Natural killer cell (primary cell): Measurements from ENCODE around the gene MBD3L2. TPM values are rescaled to one million over a fixed set of nuclear protein-coding genes. Genes with fewer than 3 reads are reported as not detected.
A peak's percentile ranks its signal among the peaks of the same experiment; 100 is the strongest.
"Not testable (repeated sequence)": the region's sequence is repeated elsewhere in the genome, so short reads cannot be mapped to it uniquely, and the experiment has no call there.

Experiments
- ATAC-seq, 3 donors: fragments of 150-1000 bp in 2 of 3; fragments of 200-7000 bp in 1 of 3; cut with Tn5 transposase; 1 replicate in 1 of 3; 2 replicates in 2 of 3; pipeline ENCODE4 v1.10.0; 2021; ENCODE audit warnings: mild to moderate bottlenecking in 2 of 3, moderate library complexity in 2 of 3
- DNase-seq, 2 donors: peaks; one replicate each; pipeline versions ENCODE4 v3.0.0 to v3.0.0-alpha.2; 2013 to 2021; ENCODE audit warnings: mixed read lengths in 1 of 2
- H3K27ac ChIP-seq: one replicate; pipeline ENCODE4 v1.5.1; 2013; ENCODE audit warnings: mild to moderate bottlenecking, low read length
- H3K27me3 ChIP-seq: one replicate; pipeline ENCODE4 v1.6.1; 2013; ENCODE audit warnings: low read length; ENCODE audit not compliant: control insufficient read depth, insufficient read depth
- H3K36me3 ChIP-seq: one replicate; pipeline ENCODE4 v1.6.1; 2013; ENCODE audit warnings: low read length; ENCODE audit not compliant: control insufficient read depth, insufficient read depth
- H3K4me1 ChIP-seq: one replicate; pipeline ENCODE4 v1.6.1; 2013; ENCODE audit warnings: low read length; ENCODE audit not compliant: control insufficient read depth, insufficient read depth
- H3K4me3 ChIP-seq: one replicate; pipeline ENCODE4 v1.5.1; 2013; ENCODE audit warnings: low read length
- H3K9me3 ChIP-seq: one replicate; pipeline ENCODE4 v1.6.1; 2013; ENCODE audit warnings: low read length; ENCODE audit not compliant: control insufficient read depth, insufficient read depth
- H3K27ac Mint-ChIP-seq, 2 donors: one replicate each; pipeline ENCODE4 v1.8.0; 2022; ENCODE audit warnings: mild to moderate bottlenecking in 2 of 2, mixed read lengths in 2 of 2, moderate library complexity in 1 of 2
- H3K27me3 Mint-ChIP-seq, 2 donors: one replicate each; pipeline ENCODE4 v1.8.0; 2022; ENCODE audit warnings: low read depth in 2 of 2, mixed read lengths in 2 of 2
- H3K36me3 Mint-ChIP-seq: one replicate; pipeline ENCODE4 v1.8.0; 2022; ENCODE audit warnings: mixed read lengths
- H3K4me1 Mint-ChIP-seq, 2 donors: one replicate each; pipeline ENCODE4 v1.8.0; 2022; ENCODE audit warnings: mixed read lengths in 2 of 2
- H3K4me3 Mint-ChIP-seq: one replicate; pipeline ENCODE4 v1.8.0; 2022; ENCODE audit warnings: mild to moderate bottlenecking, moderate library complexity, mixed read lengths
- H3K9me3 Mint-ChIP-seq, 2 donors: one replicate each; pipeline ENCODE4 v1.8.0; 2022; ENCODE audit warnings: mixed read lengths in 2 of 2
- CTCF ChIP-seq: fragments of 200-600 bp; IDR thresholded peaks from one replicate; pipeline ENCODE4 v1.8.0; 2022; ENCODE audit warnings: antibody characterized with exemption
- WGBS: methylation state at CpG from one replicate; pipeline ENCODE4 v1.1.7; 2013; ENCODE audit warnings: missing lambda C conversion rate; ENCODE audit not compliant: insufficient coverage; 5-methylcytosine and 5-hydroxymethylcytosine counted together
- intact Hi-C: fragments of 100-400 bp; cut with micrococcal nuclease; formaldehyde crosslinking; loops from one replicate; pipeline ENCODE4 v1.14.2; 2022
- total RNA-seq, 4 donors: library from RNA; stranded (reverse); fragments of 120-200 nt in 1 of 4; gene quantifications; one replicate each; pipeline versions ENCODE4 v1.2.3 to v1.2.4, GENCODE V29; 2013 to 2022

The MBD3L2 gene
- not detected for total RNA-seq
- total RNA-seq (2013) = not detected

- H3K36me3 ChIP-seq, H3K27ac ChIP-seq, ATAC-seq, H3K27ac Mint-ChIP-seq, H3K4me1 Mint-ChIP-seq, H3K4me1 ChIP-seq, H3K4me3 Mint-ChIP-seq, H3K9me3 ChIP-seq, DNase-seq, H3K27me3 Mint-ChIP-seq, intact Hi-C loops, H3K27me3 ChIP-seq, H3K36me3 Mint-ChIP-seq, H3K4me3 ChIP-seq, H3K9me3 Mint-ChIP-seq: not testable (repeated sequence)
- no CpG with 5 or more reads among the region's 7 CpGs for WGBS
Observed at GRCh38 chr19:7049021-7049420, at the start of gene MBD3L2. TSS of gene MBD3L2 (plus strand) at chr19:7049321. CDS start at chr19:7049374, 53 bp downstream.

GRCh38 chr19:6999933-7000332, 49.2 kb upstream of the MBD3L2 start:
- ATAC-seq = no peak
- no peak for TF ChIP-seq CTCF
- DNase-seq = no peak
- Histone ChIP-seq H3K27me3 (no peaks in the 10 kb centered on the region), H3K4me1 (no peaks in the 10 kb centered on the region), H3K4me3 (no peak overlapping the region), H3K36me3 (no peaks in the 10 kb centered on the region), H3K27ac (no peak overlapping the region), H3K9me3 (no peaks in the 10 kb centered on the region)
- H3K27ac Mint-ChIP-seq = peak overlapping the region in 1 of 2 donors; percentile 29
- intact Hi-C loops = no loop called here
- H3K4me1 Mint-ChIP-seq = peaks cover 0 to 6% of the 10 kb centered on the region in 2 donors
- no peak overlapping the region for H3K4me3 Mint-ChIP-seq
- 92% methylated on average over 7 of the region's 7 CpGs for WGBS
- H3K36me3 Mint-ChIP-seq = no peaks in the 10 kb centered on the region
- peaks cover 3 to 6% of the 10 kb centered on the region in 2 donors for H3K9me3 Mint-ChIP-seq
- H3K27me3 Mint-ChIP-seq = peaks cover 6 to 22% of the 10 kb centered on the region in 2 donors

- 67% methylated on average over 3 of the region's 3 CpGs for WGBS
- H3K27ac Mint-ChIP-seq = peak overlapping the region in 1 of 2 donors; percentile 29
- no peaks in the 10 kb centered on the region for H3K36me3 Mint-ChIP-seq
- peaks cover 0 to 2% of the 10 kb centered on the region in 2 donors for H3K9me3 Mint-ChIP-seq
- no peak for TF ChIP-seq CTCF
- peaks cover 0 to 2% of the 10 kb centered on the region in 2 donors for H3K4me1 Mint-ChIP-seq
- intact Hi-C loops = no loop called here
- no peaks in the 10 kb centered on the region for H3K4me1 ChIP-seq
- H3K36me3 ChIP-seq = no peaks in the 10 kb centered on the region
- no peak overlapping the region for H3K27ac ChIP-seq
- H3K27me3 Mint-ChIP-seq = peaks cover 6 to 22% of the 10 kb centered on the region in 2 donors
- DNase-seq (no peak), ATAC-seq (no peak)
- H3K9me3 ChIP-seq = no peaks in the 10 kb centered on the region
- no peaks in the 10 kb centered on the region for H3K27me3 ChIP-seq
- no peak overlapping the region for H3K4me3 ChIP-seq
- no peak overlapping the region for H3K4me3 Mint-ChIP-seq
Observed at GRCh38 chr19:7000333-7000732, 48.8 kb upstream of the MBD3L2 start.

GRCh38 chr19:7000816-7001215, 48.3 kb upstream of the MBD3L2 start:
- TF ChIP-seq CTCF = no peak
- peak overlapping the region in 1 of 2 donors; percentile 6 for H3K27ac Mint-ChIP-seq
- H3K36me3 ChIP-seq = no peaks in the 10 kb centered on the region
- no peaks in the 10 kb centered on the region for H3K4me1 ChIP-seq
- H3K4me3 ChIP-seq = no peak overlapping the region
- WGBS = 87% methylated on average over 1 of the region's 1 CpG
- H3K9me3 Mint-ChIP-seq = no peaks in the 10 kb centered on the region
- H3K27me3 ChIP-seq = no peaks in the 10 kb centered on the region
- H3K36me3 Mint-ChIP-seq = no peaks in the 10 kb centered on the region
- no peak overlapping the region for H3K4me3 Mint-ChIP-seq
- H3K27me3 Mint-ChIP-seq = peaks cover 6 to 22% of the 10 kb centered on the region in 2 donors
- no peaks in the 10 kb centered on the region for H3K9me3 ChIP-seq
- DNase-seq = no peak
- ATAC-seq = no peak
- H3K4me1 Mint-ChIP-seq = no peaks in the 10 kb centered on the region
- intact Hi-C loops = no loop called here
- no peak overlapping the region for H3K27ac ChIP-seq
